CD14-positive monocyte (primary cell): ENCODE data around the gene ZNF487. TPM values are rescaled to one million over a fixed set of nuclear protein-coding genes. Genes with fewer than 3 reads are reported as not detected.

ENCODE experiments used
- DNase-seq, 3 donors: peaks; one replicate each; pipeline ENCODE4 v3.0.0-alpha.2; 2011 to 2022
- H2AFZ ChIP-seq: 2 replicates; pipeline ENCODE4 v1.6.0; 2012; ENCODE audit warnings: mild to moderate bottlenecking, low read depth, low read length, inconsistent platforms; ENCODE audit not compliant: insufficient read depth, poor library complexity, severe bottlenecking
- H3K27ac ChIP-seq, 2 donors: 1 replicate in 1 of 2; 2 replicates in 1 of 2; pipeline ENCODE4 v1.5.1; 2012 to 2013; ENCODE audit warnings: low read length in 2 of 2, control low read depth in 1 of 2, inconsistent platforms in 1 of 2, low read depth in 1 of 2, mild to moderate bottlenecking in 1 of 2
- H3K27me3 ChIP-seq, 2 donors: one replicate each; pipeline versions ENCODE4 v1.6.0 to v1.6.1; 2011 to 2013; ENCODE audit warnings: low read length in 2 of 2; ENCODE audit not compliant: control insufficient read depth in 2 of 2, insufficient read depth in 2 of 2
- H3K36me3 ChIP-seq, 2 donors: replicated peaks in 1 of 2; 1 replicate in 1 of 2; 2 replicates in 1 of 2; pipeline versions ENCODE4 v1.5.1 to v1.6.1; 2012 to 2013; ENCODE audit warnings: low read length in 2 of 2, control low read depth in 1 of 2, inconsistent platforms in 1 of 2, mild to moderate bottlenecking in 1 of 2; ENCODE audit not compliant: insufficient read depth in 2 of 2, control insufficient read depth in 1 of 2
- H3K4me1 ChIP-seq, 2 donors: 1 replicate in 1 of 2; 2 replicates in 1 of 2; pipeline versions ENCODE4 v1.5.1 to v1.6.1; 2012 to 2013; ENCODE audit warnings: low read length in 2 of 2, control low read depth in 1 of 2, inconsistent platforms in 1 of 2, mild to moderate bottlenecking in 1 of 2, moderate library complexity in 1 of 2; ENCODE audit not compliant: insufficient read depth in 2 of 2, control insufficient read depth in 1 of 2
- H3K4me2 ChIP-seq: replicated peaks from 2 replicates; pipeline ENCODE3; 2012; ENCODE audit warnings: low read length, moderate library complexity, mild to moderate bottlenecking; ENCODE audit not compliant: poor library complexity, severe bottlenecking; ENCODE audit errors: extremely low read depth
- H3K4me3 ChIP-seq, 3 experiments: fragments of 200-600 bp in 1 of 3; sonication (generic) in 1 of 3; replicated peaks in 1 of 3; 1 replicate in 2 of 3; 2 replicates in 1 of 3; pipeline ENCODE4 v1.5.1; 2011 to 2013; ENCODE audit warnings: low read length in 3 of 3, mild to moderate bottlenecking in 3 of 3, control low read depth in 2 of 3, low read depth in 2 of 3, inconsistent platforms in 1 of 3, moderate library complexity in 1 of 3
- H3K79me2 ChIP-seq: 2 replicates; pipeline ENCODE4 v1.6.0; 2012; ENCODE audit warnings: mild to moderate bottlenecking, control low read depth, inconsistent platforms, low read length, moderate library complexity; ENCODE audit not compliant: insufficient read depth
- H3K9ac ChIP-seq: 2 replicates; pipeline ENCODE4 v1.6.0; 2017; ENCODE audit warnings: low read length, mild to moderate bottlenecking; ENCODE audit not compliant: insufficient read depth, poor library complexity, severe bottlenecking
- H3K9me3 ChIP-seq, 2 donors: replicated peaks in 1 of 2; 1 replicate in 1 of 2; 2 replicates in 1 of 2; pipeline versions ENCODE4 v1.5.1 to v1.6.1; 2012 to 2013; ENCODE audit warnings: low read length in 2 of 2, control low read depth in 1 of 2; ENCODE audit not compliant: control insufficient read depth in 1 of 2, insufficient read depth in 1 of 2
- H4K20me1 ChIP-seq: 2 replicates; pipeline ENCODE4 v1.6.0; 2012; ENCODE audit warnings: mild to moderate bottlenecking, low read length, control low read depth, moderate library complexity; ENCODE audit not compliant: insufficient read depth
- H3K27ac Mint-ChIP-seq, 7 donors: one replicate each; pipeline ENCODE4 v1.8.0; 2020; ENCODE audit warnings: mild to moderate bottlenecking in 7 of 7, mixed read lengths in 7 of 7, moderate library complexity in 6 of 7, inconsistent platforms in 2 of 7
- H3K27me3 Mint-ChIP-seq, 3 donors: one replicate each; pipeline ENCODE4 v1.8.0; 2021 to 2022; ENCODE audit warnings: low read depth in 3 of 3, mild to moderate bottlenecking in 3 of 3, mixed read lengths in 3 of 3, moderate library complexity in 3 of 3, inconsistent platforms in 1 of 3
- H3K36me3 Mint-ChIP-seq, 2 donors: one replicate each; pipeline ENCODE4 v1.8.0; 2020; ENCODE audit warnings: mixed read lengths in 2 of 2, inconsistent platforms in 1 of 2, mild to moderate bottlenecking in 1 of 2
- H3K4me1 Mint-ChIP-seq: one replicate; pipeline ENCODE4 v1.8.0; 2020; ENCODE audit warnings: mild to moderate bottlenecking, mixed read lengths
- H3K4me3 Mint-ChIP-seq, 2 donors: one replicate each; pipeline ENCODE4 v1.8.0; 2020; ENCODE audit warnings: mild to moderate bottlenecking in 2 of 2, mixed read lengths in 2 of 2, moderate library complexity in 1 of 2
- H3K9me3 Mint-ChIP-seq, 7 donors: one replicate each; pipeline ENCODE4 v1.8.0; 2020 to 2022; ENCODE audit warnings: mixed read lengths in 7 of 7, mild to moderate bottlenecking in 6 of 7, moderate library complexity in 6 of 7, inconsistent platforms in 2 of 7
- CTCF ChIP-seq: fragments of 200-600 bp; IDR thresholded peaks from one replicate; pipeline ENCODE4 v1.8.0; 2022; ENCODE audit warnings: antibody characterized with exemption, mild to moderate bottlenecking
- WGBS: methylation state at CpG from one replicate; pipeline ENCODE4 v1.1.5; 2013; ENCODE audit warnings: missing lambda C conversion rate; ENCODE audit not compliant: insufficient coverage; 5-methylcytosine and 5-hydroxymethylcytosine counted together
- intact Hi-C, 2 donors: fragments of 100-400 bp; cut with micrococcal nuclease; formaldehyde crosslinking; loops; one replicate each; pipeline versions ENCODE4 v1.15.0 to v1.15.1; 2023
- polyA plus RNA-seq, 3 donors: library from polyadenylated mRNA; depleted of rRNA in 1 of 3; unstranded in 2 of 3; stranded (reverse) in 1 of 3; fragments of 300-500 nt in 2 of 3; fragments of >200 nt in 1 of 3; fragmentation: Illumina TruSeq in 2 of 3; gene quantifications; 1 replicate in 2 of 3; 2 replicates in 1 of 3; pipeline ENCODE4 v1.2.3, GENCODE V29; 2012 to 2021

Gene ZNF487
- polyA plus RNA-seq, 3 donors, result 8.6 to 19.7 (median 15.6) TPM

- H3K4me3 Mint-ChIP-seq, result no peak overlapping the region
- no peaks in the 10 kb centered on the region for H3K9me3 ChIP-seq
- no peaks in the 10 kb centered on the region for H4K20me1 ChIP-seq
- H2AFZ ChIP-seq, result no peak overlapping the region
- 86% methylated on average over 4 of the region's 12 CpGs for WGBS
- H3K27me3 ChIP-seq, result no peaks in the 10 kb centered on the region
- no peak overlapping the region for H3K27ac Mint-ChIP-seq
- intact Hi-C loops, result no loop called here
- peak in 1 of 3 donors; percentile 7 for DNase-seq
- peaks cover 16 to 19% of the 10 kb centered on the region in 2 donors for H3K4me1 ChIP-seq
- H3K4me2 ChIP-seq, result no peak overlapping the region
- H3K4me3 ChIP-seq, result no peak overlapping the region
- H3K36me3 ChIP-seq, result no peaks in the 10 kb centered on the region
- no peaks in the 10 kb centered on the region for H3K27me3 Mint-ChIP-seq
- no peaks in the 10 kb centered on the region for H3K9me3 Mint-ChIP-seq
- no peak overlapping the region for H3K27ac ChIP-seq
- no peaks in the 10 kb centered on the region for H3K36me3 Mint-ChIP-seq
- H3K4me1 Mint-ChIP-seq, result peaks cover 17% of the 10 kb centered on the region
- no peak for TF ChIP-seq CTCF
- H3K9ac ChIP-seq, result no peak overlapping the region
- no peaks in the 10 kb centered on the region for H3K79me2 ChIP-seq
These were observed 9.6 kb upstream of the ZNF487 start for GRCh38 chr10:43427166-43427825.

- peaks cover 20% of the 10 kb centered on the region for H3K4me1 Mint-ChIP-seq
- WGBS, result 92% methylated on average over 4 of the region's 8 CpGs
- Histone ChIP-seq H3K9me3 (no peaks in the 10 kb centered on the region), H3K4me3 (no peak overlapping the region), H3K27me3 (no peaks in the 10 kb centered on the region), H4K20me1 (no peaks in the 10 kb centered on the region), H3K27ac (peak overlapping the region in 1 of 2 donors; percentile 51), H3K4me1 (peaks cover 29 to 36% of the 10 kb centered on the region in 2 donors), H3K9ac (no peak overlapping the region), H3K36me3 (no peaks in the 10 kb centered on the region), H2AFZ (no peak overlapping the region), H3K79me2 (peaks cover 13% of the 10 kb centered on the region), H3K4me2 (no peak overlapping the region)
- no peaks in the 10 kb centered on the region for H3K9me3 Mint-ChIP-seq
- no peaks in the 10 kb centered on the region for H3K27me3 Mint-ChIP-seq
- DNase-seq, result no peak
- intact Hi-C loops, result no loop called here
- peak overlapping the region in 3 of 7 donors; percentile 14 to 80 (median 70) for H3K27ac Mint-ChIP-seq
- no peak for TF ChIP-seq CTCF
- no peaks in the 10 kb centered on the region for H3K36me3 Mint-ChIP-seq
- no peak overlapping the region for H3K4me3 Mint-ChIP-seq
These were observed 5.8 kb upstream of the ZNF487 start for GRCh38 chr10:43430926-43431663.
